Measurements from ENCODE around the gene KLHDC10. TPM values are rescaled to one million over a fixed set of nuclear protein-coding genes. Genes with fewer than 3 reads are reported as not detected.
"Not testable (repeated sequence)": the region's sequence is repeated elsewhere in the genome, so short reads cannot be mapped to it uniquely, and the experiment has no call there.

KLHDC10 gene
- total RNA-seq, 1 donor from 2014 or later: 49.1 TPM

- Histone ChIP-seq H3K4me3 (ENCODE audit: low read length in 3 of 3) (no peak overlapping the region), H3K27me3 (ENCODE audit: control insufficient read depth in 3 of 3, insufficient read depth in 3 of 3, low read length in 3 of 3) (no peaks in the 10 kb centered on the region), H3K9ac (ENCODE audit: low read depth in 1 of 3, low read length in 3 of 3) (no peak overlapping the region), H3K9me3 (ENCODE audit: control insufficient read depth in 3 of 3, low read length in 3 of 3) (no peaks in the 10 kb centered on the region), H3K36me3 (ENCODE audit: control insufficient read depth in 3 of 3, insufficient read depth in 3 of 3, low read length in 3 of 3) (peaks cover 0 to 2% (median 0%) of the 10 kb centered on the region in 3 donors), H3K27ac (ENCODE audit: low read depth, low read length) (no peak overlapping the region), H3K4me1 (ENCODE audit: control insufficient read depth in 3 of 3, insufficient read depth in 3 of 3, low read length in 3 of 3) (peaks cover 0 to 3% (median 3%) of the 10 kb centered on the region in 3 donors)
These were observed 74.2 kb downstream of the KLHDC10 start for GRCh38 chr7:130144312-130145171.

DNA sequence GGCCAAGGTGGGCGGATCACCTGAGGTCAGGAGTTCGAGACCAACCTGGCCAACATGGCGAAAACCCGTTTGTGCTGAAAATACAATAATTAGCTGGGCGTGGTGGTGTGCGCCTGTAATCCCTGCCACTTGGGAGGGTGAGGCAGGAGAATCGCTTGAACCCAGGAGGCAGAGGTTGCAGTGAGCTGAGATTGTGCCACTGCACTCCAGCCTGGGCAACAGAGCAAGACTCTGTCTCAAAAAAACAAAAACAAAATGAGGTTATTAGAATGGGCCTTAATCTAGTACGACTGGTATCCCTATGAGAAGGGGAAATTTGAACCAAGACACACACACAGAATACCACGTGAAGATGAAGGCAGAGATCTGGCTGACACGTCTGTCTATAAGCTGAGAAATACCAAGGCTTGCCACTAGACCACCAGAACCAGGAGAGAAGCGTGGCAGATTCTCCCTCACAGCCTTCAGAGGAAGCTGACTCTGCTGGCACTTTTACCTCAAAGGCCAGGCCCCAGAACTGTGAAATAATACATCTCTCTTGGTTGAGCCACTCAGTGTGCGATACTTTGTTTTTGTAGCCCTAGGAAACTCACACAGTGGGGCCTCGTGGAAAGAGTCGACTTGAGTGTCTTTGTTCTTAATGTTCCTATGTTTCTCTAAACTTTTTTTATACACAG, 75.2 kb downstream of the KLHDC10 start:
- no peak overlapping the region for H3K4me3 ChIP-seq (ENCODE audit: low read length in 3 of 3)
- H3K36me3 ChIP-seq (ENCODE audit: control insufficient read depth in 3 of 3, insufficient read depth in 3 of 3, low read length in 3 of 3): no peaks in the 10 kb centered on the region
- H3K4me1 ChIP-seq (ENCODE audit: control insufficient read depth in 3 of 3, insufficient read depth in 3 of 3, low read length in 3 of 3): peaks cover 0 to 3% (median 3%) of the 10 kb centered on the region in 3 donors
- H3K27me3 ChIP-seq (ENCODE audit: control insufficient read depth in 3 of 3, insufficient read depth in 3 of 3, low read length in 3 of 3): no peaks in the 10 kb centered on the region
- no peak overlapping the region for H3K27ac ChIP-seq (ENCODE audit: low read depth, low read length)
- H3K9me3 ChIP-seq (ENCODE audit: control insufficient read depth in 3 of 3, low read length in 3 of 3): no peaks in the 10 kb centered on the region
- no peak overlapping the region for H3K9ac ChIP-seq (ENCODE audit: low read depth in 1 of 3, low read length in 3 of 3)

DNA sequence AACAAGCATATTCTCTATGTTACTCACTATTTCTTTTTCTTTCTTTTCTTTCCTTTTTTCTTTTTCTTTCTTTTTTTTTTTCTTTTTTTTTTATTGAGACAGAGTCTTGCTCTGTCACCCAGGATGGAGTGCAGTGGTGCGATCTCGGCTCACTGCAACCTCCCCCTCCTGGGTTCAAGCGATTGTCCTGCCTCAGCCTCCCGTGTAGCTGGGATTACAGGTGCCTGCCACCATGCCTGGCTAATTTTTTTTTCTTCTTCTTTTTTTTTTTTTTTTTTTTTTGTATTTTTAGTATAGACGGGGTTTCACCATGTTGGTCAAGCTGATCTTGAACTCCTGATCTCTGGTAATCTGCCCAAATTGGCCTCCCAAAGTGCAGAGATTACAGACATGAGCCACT, 75.8 kb downstream of the KLHDC10 start:
- H3K9ac ChIP-seq (ENCODE audit: low read depth in 1 of 3, low read length in 3 of 3); H3K4me1 ChIP-seq (ENCODE audit: control insufficient read depth in 3 of 3, insufficient read depth in 3 of 3, low read length in 3 of 3); H3K27me3 ChIP-seq (ENCODE audit: control insufficient read depth in 3 of 3, insufficient read depth in 3 of 3, low read length in 3 of 3); H3K36me3 ChIP-seq (ENCODE audit: control insufficient read depth in 3 of 3, insufficient read depth in 3 of 3, low read length in 3 of 3); H3K9me3 ChIP-seq (ENCODE audit: control insufficient read depth in 3 of 3, low read length in 3 of 3); H3K27ac ChIP-seq (ENCODE audit: low read depth, low read length); H3K4me3 ChIP-seq (ENCODE audit: low read length in 3 of 3): not testable (repeated sequence)

DNA sequence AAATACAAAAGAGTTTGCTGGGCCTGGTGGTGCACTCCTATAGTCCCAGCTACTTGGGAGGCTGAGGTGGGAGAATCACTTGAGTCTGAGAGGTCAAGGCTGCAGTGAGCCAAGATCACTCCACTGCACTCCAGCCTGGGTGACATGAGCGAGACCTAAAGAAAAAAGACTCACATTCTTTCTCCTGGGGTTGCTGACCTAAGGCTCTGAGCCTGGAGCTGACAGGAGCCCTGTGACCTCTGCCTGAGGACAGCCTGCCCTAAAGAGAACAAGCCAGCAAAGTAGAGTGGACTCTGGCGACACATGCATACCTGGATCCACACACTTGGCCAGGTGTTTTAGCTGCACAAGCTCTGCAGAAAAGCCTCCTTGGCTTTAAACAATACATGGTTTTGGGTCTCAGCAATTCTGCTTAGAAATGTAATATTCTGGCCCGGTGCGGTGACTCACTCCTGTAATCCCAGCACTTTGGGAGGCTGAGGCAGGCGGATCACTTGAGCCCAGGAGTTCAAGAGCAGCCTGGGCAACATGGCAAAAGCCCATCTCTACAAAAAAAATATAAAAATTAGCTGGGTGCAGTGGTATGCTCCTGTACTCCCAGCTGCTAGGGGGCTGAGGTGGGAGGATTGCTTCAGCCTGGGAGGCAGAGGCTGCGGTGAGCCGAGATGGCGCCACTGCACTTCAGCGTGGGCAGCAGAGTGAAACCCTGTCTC, 76.5 kb downstream of the KLHDC10 start:
- no peaks in the 10 kb centered on the region for H3K36me3 ChIP-seq (ENCODE audit: control insufficient read depth in 3 of 3, insufficient read depth in 3 of 3, low read length in 3 of 3)
- no peak overlapping the region for H3K9ac ChIP-seq (ENCODE audit: low read depth in 1 of 3, low read length in 3 of 3)
- no peak overlapping the region for H3K4me3 ChIP-seq (ENCODE audit: low read length in 3 of 3)
- H3K4me1 ChIP-seq (ENCODE audit: control insufficient read depth in 3 of 3, insufficient read depth in 3 of 3, low read length in 3 of 3): no peaks in the 10 kb centered on the region
- H3K27me3 ChIP-seq (ENCODE audit: control insufficient read depth in 3 of 3, insufficient read depth in 3 of 3, low read length in 3 of 3): no peaks in the 10 kb centered on the region
- no peaks in the 10 kb centered on the region for H3K9me3 ChIP-seq (ENCODE audit: control insufficient read depth in 3 of 3, low read length in 3 of 3)
- no peak overlapping the region for H3K27ac ChIP-seq (ENCODE audit: low read depth, low read length)

DNA sequence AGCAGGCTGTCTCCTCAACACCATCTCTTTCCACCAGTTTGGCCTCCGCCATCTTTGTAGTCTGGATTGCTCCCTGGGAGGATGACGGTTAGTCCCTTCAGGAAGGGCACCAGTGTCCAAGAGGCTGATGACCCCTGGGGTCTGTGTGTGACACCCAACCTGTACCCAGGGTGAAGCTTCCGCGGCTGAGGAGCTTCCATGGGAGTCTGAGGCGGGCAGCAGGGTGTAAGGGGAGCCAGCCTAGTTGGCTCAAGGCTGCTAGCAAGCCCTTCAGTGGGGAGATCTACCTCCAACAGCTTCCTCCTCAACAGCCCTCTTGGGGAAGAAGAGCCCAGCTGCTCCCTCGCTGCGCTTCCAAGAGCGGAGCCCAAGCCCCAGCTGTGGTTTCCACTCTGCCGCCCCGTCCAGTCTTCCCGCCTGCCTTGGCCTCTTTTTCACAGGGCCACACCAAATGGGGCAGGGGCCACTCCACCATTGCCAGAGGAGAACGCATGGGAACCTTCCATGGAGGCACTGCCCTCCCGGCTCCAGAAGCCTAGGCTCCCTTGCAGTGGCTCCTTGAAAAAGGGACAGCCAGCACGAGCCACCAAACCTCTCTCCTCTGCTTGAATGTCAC, 77.5 kb downstream of the KLHDC10 start:
- Histone ChIP-seq H3K9me3 (ENCODE audit: control insufficient read depth in 3 of 3, low read length in 3 of 3) (no peaks in the 10 kb centered on the region), H3K36me3 (ENCODE audit: control insufficient read depth in 3 of 3, insufficient read depth in 3 of 3, low read length in 3 of 3) (no peaks in the 10 kb centered on the region), H3K27ac (ENCODE audit: low read depth, low read length) (no peak overlapping the region), H3K4me1 (ENCODE audit: control insufficient read depth in 3 of 3, insufficient read depth in 3 of 3, low read length in 3 of 3) (no peaks in the 10 kb centered on the region), H3K4me3 (ENCODE audit: low read length in 3 of 3) (no peak overlapping the region), H3K9ac (ENCODE audit: low read depth in 1 of 3, low read length in 3 of 3) (no peak overlapping the region), H3K27me3 (ENCODE audit: control insufficient read depth in 3 of 3, insufficient read depth in 3 of 3, low read length in 3 of 3) (no peaks in the 10 kb centered on the region)

DNA sequence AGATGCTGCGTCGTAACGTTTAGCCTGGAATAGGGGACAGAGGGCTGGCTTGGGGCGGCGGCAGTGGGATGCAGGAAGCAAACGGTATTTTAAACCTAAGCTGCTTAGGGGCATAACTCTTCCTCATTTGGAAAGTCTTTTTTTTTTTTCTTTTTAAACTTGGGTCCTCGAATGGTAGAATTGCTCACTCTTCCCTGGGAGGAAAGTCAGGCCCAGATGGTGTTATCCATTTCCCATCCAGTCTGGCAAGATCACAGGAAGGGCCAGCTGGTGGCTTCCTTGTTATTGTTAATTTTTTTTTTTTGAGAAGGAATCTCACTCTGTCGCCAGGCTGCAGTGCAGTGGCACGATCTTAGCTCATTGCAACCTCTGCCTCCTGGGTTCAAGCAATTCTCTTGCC, 78.2 kb downstream of the KLHDC10 start:
- H3K4me3 ChIP-seq (ENCODE audit: low read length in 3 of 3): no peak overlapping the region
- H3K9ac ChIP-seq (ENCODE audit: low read depth in 1 of 3, low read length in 3 of 3): no peak overlapping the region
- H3K27ac ChIP-seq (ENCODE audit: low read depth, low read length): no peak overlapping the region
- no peaks in the 10 kb centered on the region for H3K27me3 ChIP-seq (ENCODE audit: control insufficient read depth in 3 of 3, insufficient read depth in 3 of 3, low read length in 3 of 3)
- H3K4me1 ChIP-seq (ENCODE audit: control insufficient read depth in 3 of 3, insufficient read depth in 3 of 3, low read length in 3 of 3): no peaks in the 10 kb centered on the region
- H3K36me3 ChIP-seq (ENCODE audit: control insufficient read depth in 3 of 3, insufficient read depth in 3 of 3, low read length in 3 of 3): no peaks in the 10 kb centered on the region
- no peaks in the 10 kb centered on the region for H3K9me3 ChIP-seq (ENCODE audit: control insufficient read depth in 3 of 3, low read length in 3 of 3)

GRCh38 chr7:130149281-130150139, 79.2 kb downstream of the KLHDC10 start:
- H3K27me3 ChIP-seq (ENCODE audit: control insufficient read depth in 3 of 3, insufficient read depth in 3 of 3, low read length in 3 of 3): no peaks in the 10 kb centered on the region
- H3K9me3 ChIP-seq (ENCODE audit: control insufficient read depth in 3 of 3, low read length in 3 of 3): no peaks in the 10 kb centered on the region
- H3K27ac ChIP-seq (ENCODE audit: low read depth, low read length): no peak overlapping the region
- H3K36me3 ChIP-seq (ENCODE audit: control insufficient read depth in 3 of 3, insufficient read depth in 3 of 3, low read length in 3 of 3): no peaks in the 10 kb centered on the region
- H3K4me3 ChIP-seq (ENCODE audit: low read length in 3 of 3): no peak overlapping the region
- no peak overlapping the region for H3K9ac ChIP-seq (ENCODE audit: low read depth in 1 of 3, low read length in 3 of 3)
- peaks cover 1 to 2% (median 1%) of the 10 kb centered on the region in 3 donors for H3K4me1 ChIP-seq (ENCODE audit: control insufficient read depth in 3 of 3, insufficient read depth in 3 of 3, low read length in 3 of 3)

- H3K4me1 ChIP-seq (ENCODE audit: control insufficient read depth in 3 of 3, insufficient read depth in 3 of 3, low read length in 3 of 3): peaks cover 4 to 8% (median 6%) of the 10 kb centered on the region in 3 donors
- H3K4me3 ChIP-seq (ENCODE audit: low read length in 3 of 3): no peak overlapping the region
- no peaks in the 10 kb centered on the region for H3K27me3 ChIP-seq (ENCODE audit: control insufficient read depth in 3 of 3, insufficient read depth in 3 of 3, low read length in 3 of 3)
- H3K36me3 ChIP-seq (ENCODE audit: control insufficient read depth in 3 of 3, insufficient read depth in 3 of 3, low read length in 3 of 3): no peaks in the 10 kb centered on the region
- no peak overlapping the region for H3K27ac ChIP-seq (ENCODE audit: low read depth, low read length)
- H3K9ac ChIP-seq (ENCODE audit: low read depth in 1 of 3, low read length in 3 of 3): no peak overlapping the region
- no peaks in the 10 kb centered on the region for H3K9me3 ChIP-seq (ENCODE audit: control insufficient read depth in 3 of 3, low read length in 3 of 3)
These were observed 80.3 kb downstream of the KLHDC10 start for GRCh38 chr7:130150587-130150986.
